Upper lobe of left lung (tissue), 4 donors: ENCODE measurements around the gene MCM3AP.

Experiments
- EP300 ChIP-seq, 4 donors: sonication (generic); formaldehyde crosslinking; IDR thresholded peaks; one replicate each; pipeline ENCODE4 v1.5.1; 2017; ENCODE audit warnings: antibody characterized with exemption in 4 of 4, control low read depth in 2 of 4
- POLR2A ChIP-seq, 4 donors: fragments of 450-650 bp; IDR thresholded peaks; one replicate each; pipeline ENCODE4 v1.5.1; 2016 to 2017; ENCODE audit warnings: antibody characterized with exemption in 4 of 4, mild to moderate bottlenecking in 2 of 4
- POLR2AphosphoS5 ChIP-seq, 2 donors: sonication (generic); formaldehyde crosslinking; IDR thresholded peaks; one replicate each; pipeline ENCODE4 v1.5.1; 2017; ENCODE audit warnings: antibody characterized with exemption in 2 of 2
- TF ChIP-seq, protein P1 (sequence below), 6 experiments: fragments of 450-650 bp in 4 of 6; fragments of 200-600 bp in 2 of 6; sonication (generic) in 2 of 6; IDR thresholded peaks; one replicate each; pipeline ENCODE4 v1.5.1; 2016 to 2019; ENCODE audit warnings: antibody characterized with exemption in 6 of 6

DNA sequence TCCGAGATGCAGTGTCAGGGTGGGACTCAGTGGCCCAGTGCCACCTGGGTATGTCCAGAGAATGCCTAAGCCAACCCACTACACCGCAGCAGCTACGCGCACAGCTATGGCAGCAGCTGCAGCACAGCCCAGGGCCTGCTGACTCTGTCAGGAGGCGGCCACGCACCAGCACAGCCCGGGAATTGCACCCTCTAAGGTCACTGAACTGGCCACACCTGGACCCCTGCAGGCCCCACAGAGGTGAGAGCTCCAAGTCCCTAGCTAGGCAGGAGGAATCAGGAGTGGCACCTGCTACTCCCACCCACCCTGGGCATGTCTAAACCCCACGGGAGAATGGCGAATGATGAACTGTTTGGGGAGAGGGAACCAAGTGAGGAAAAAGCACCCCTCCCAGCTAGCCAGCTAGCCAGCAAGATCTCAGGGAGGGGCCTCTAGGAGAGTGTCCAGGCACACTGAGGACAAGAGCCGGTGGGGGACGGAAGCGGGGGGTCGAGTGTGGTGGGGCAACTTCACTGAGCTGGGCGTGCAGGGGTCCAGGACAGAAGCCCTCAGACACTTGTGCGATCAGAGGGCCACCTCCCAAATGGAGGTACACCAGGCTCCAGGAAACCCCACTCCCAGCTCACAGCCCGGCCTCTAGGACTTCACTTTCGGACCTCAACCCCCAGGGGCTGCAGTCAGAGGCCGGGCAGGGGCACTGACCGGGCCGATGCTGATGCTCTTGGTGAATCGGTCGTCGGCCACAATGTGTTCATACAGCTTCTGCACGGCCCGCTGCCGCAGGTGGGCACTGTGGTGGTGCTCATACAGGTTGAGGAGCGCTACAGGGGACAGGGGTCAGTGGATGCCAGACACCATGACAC lies 70.7 kb downstream of the MCM3AP start:
- TF ChIP-seq EP300 (IDR thresholded peaks at IDR 0.05) (no peak), POLR2AphosphoS5 (IDR thresholded peaks at IDR 0.05) (no peak), POLR2A (IDR thresholded peaks at IDR 0.05) (no peak)
- TF ChIP-seq, protein P1, sequence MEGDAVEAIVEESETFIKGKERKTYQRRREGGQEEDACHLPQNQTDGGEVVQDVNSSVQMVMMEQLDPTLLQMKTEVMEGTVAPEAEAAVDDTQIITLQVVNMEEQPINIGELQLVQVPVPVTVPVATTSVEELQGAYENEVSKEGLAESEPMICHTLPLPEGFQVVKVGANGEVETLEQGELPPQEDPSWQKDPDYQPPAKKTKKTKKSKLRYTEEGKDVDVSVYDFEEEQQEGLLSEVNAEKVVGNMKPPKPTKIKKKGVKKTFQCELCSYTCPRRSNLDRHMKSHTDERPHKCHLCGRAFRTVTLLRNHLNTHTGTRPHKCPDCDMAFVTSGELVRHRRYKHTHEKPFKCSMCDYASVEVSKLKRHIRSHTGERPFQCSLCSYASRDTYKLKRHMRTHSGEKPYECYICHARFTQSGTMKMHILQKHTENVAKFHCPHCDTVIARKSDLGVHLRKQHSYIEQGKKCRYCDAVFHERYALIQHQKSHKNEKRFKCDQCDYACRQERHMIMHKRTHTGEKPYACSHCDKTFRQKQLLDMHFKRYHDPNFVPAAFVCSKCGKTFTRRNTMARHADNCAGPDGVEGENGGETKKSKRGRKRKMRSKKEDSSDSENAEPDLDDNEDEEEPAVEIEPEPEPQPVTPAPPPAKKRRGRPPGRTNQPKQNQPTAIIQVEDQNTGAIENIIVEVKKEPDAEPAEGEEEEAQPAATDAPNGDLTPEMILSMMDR (IDR thresholded peaks at IDR 0.05) = no peak
